COR-L47 (cell line): Measurements from ENCODE around the gene CENPF.
"Not testable (repeated sequence)": the region's sequence is repeated elsewhere in the genome, so short reads cannot be mapped to it uniquely, and the experiment has no call there.

Experiments used
- DNase-seq: peaks from one replicate; lab custom pipeline; 2025; lab: John Stamatoyannopoulos, UW

CENPF gene

GRCh38 chr1:214583113-214583512 lies 19.9 kb upstream of the CENPF start:
- no peak for DNase-seq

- DNase-seq: no peak
Observed at GRCh38 chr1:214583824-214584554, 19.0 kb upstream of the CENPF start.

GRCh38 chr1:214584805-214585766 lies 17.9 kb upstream of the CENPF start:
- DNase-seq: no peak

- DNase-seq: no peak
Observed at GRCh38 chr1:214586621-214587020, 16.4 kb upstream of the CENPF start.

GRCh38 chr1:214587165-214587564 lies 15.8 kb upstream of the CENPF start:
- DNase-seq: no peak

- DNase-seq: no peak
Observed at GRCh38 chr1:214588963-214589597, 13.9 kb upstream of the CENPF start.

- no peak for DNase-seq
Observed at GRCh38 chr1:214590696-214591095, 12.3 kb upstream of the CENPF start.

GRCh38 chr1:214591918-214592317 lies 11.1 kb upstream of the CENPF start:
- not testable (repeated sequence) for DNase-seq

GRCh38 chr1:214593158-214593557 lies 9.8 kb upstream of the CENPF start:
- no peak for DNase-seq

GRCh38 chr1:214603819-214604252 lies 841 bp downstream of the CENPF start:
- no peak for DNase-seq

GRCh38 chr1:214604523-214604922 lies 1.5 kb downstream of the CENPF start:
- DNase-seq: no peak

GRCh38 chr1:214605484-214605883 lies 2.5 kb downstream of the CENPF start:
- not testable (repeated sequence) for DNase-seq

- DNase-seq: not testable (repeated sequence)
Observed at GRCh38 chr1:214605933-214606925, 3.2 kb downstream of the CENPF start.

- not testable (repeated sequence) for DNase-seq
Observed at GRCh38 chr1:214607492-214608215, 4.7 kb downstream of the CENPF start.

- not testable (repeated sequence) for DNase-seq
Observed at GRCh38 chr1:214608216-214608783, 5.3 kb downstream of the CENPF start.

GRCh38 chr1:214608817-214609216 lies 5.8 kb downstream of the CENPF start:
- DNase-seq: not testable (repeated sequence)

GRCh38 chr1:214609692-214610091 lies 6.7 kb downstream of the CENPF start:
- no peak for DNase-seq

- DNase-seq: not testable (repeated sequence)
Observed at GRCh38 chr1:214610136-214610535, 7.1 kb downstream of the CENPF start.

GRCh38 chr1:214615109-214615508 lies 12.1 kb downstream of the CENPF start:
- no peak for DNase-seq

- DNase-seq: no peak
Observed at GRCh38 chr1:214615871-214616270, 12.9 kb downstream of the CENPF start.
